Right forelimb (tissue), 1 donor: ENCODE results near the gene IQGAP3.
A peak's percentile ranks its signal among the peaks of the same experiment; 100 is the strongest.
"Not testable (repeated sequence)": the region's sequence is repeated elsewhere in the genome, so short reads cannot be mapped to it uniquely, and the experiment has no call there.

Experiments used
- DNase-seq: peaks from one replicate; pipeline ENCODE4 v3.0.0-alpha.2; 2018

The IQGAP3 gene, protein sequence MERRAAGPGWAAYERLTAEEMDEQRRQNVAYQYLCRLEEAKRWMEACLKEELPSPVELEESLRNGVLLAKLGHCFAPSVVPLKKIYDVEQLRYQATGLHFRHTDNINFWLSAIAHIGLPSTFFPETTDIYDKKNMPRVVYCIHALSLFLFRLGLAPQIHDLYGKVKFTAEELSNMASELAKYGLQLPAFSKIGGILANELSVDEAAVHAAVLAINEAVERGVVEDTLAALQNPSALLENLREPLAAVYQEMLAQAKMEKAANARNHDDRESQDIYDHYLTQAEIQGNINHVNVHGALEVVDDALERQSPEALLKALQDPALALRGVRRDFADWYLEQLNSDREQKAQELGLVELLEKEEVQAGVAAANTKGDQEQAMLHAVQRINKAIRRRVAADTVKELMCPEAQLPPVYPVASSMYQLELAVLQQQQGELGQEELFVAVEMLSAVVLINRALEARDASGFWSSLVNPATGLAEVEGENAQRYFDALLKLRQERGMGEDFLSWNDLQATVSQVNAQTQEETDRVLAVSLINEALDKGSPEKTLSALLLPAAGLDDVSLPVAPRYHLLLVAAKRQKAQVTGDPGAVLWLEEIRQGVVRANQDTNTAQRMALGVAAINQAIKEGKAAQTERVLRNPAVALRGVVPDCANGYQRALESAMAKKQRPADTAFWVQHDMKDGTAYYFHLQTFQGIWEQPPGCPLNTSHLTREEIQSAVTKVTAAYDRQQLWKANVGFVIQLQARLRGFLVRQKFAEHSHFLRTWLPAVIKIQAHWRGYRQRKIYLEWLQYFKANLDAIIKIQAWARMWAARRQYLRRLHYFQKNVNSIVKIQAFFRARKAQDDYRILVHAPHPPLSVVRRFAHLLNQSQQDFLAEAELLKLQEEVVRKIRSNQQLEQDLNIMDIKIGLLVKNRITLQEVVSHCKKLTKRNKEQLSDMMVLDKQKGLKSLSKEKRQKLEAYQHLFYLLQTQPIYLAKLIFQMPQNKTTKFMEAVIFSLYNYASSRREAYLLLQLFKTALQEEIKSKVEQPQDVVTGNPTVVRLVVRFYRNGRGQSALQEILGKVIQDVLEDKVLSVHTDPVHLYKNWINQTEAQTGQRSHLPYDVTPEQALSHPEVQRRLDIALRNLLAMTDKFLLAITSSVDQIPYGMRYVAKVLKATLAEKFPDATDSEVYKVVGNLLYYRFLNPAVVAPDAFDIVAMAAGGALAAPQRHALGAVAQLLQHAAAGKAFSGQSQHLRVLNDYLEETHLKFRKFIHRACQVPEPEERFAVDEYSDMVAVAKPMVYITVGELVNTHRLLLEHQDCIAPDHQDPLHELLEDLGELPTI (N-terminal part only)

DNA sequence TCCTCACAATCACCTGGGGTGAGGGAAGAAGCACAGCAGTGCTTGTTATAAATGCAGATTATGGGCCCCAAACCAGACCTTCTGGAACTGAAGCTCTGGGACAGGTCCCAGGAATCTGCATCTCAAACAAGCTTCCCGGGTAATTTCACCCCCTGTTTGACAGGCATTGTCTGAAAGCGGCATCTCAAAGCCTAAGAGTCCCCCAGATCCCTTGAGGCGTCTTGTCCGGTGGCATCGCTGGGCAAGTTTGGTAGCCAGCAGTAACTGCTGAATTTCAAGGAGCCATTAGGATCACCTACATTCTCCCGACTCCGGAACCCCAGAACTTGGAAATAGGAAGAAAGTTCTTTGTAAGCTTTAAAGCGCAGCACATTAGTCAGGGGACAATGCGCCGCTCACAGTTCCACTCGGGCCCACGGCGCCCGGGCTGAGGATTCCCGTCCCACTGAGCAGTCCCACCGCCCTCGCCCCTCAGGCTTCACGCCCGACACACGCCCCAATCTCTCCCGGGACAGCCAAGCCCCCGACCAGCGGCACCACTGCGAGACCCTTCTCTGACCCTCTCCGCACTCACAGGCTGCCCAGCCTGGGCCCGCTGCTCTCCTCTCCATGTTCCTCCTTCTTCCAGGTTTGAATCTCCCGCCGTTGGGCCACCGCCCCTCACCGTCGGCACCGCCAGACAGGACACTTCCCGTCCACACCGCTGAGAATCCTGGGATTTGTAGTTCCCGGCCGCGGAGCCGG is at the start of gene IQGAP3:
Gene IQGAP3 (minus strand): TSS at position 647 of the 744 bp plus-strand sequence. CDS start 36 bp downstream, at position 611.
- peak; percentile 91 for DNase-seq

DNA sequence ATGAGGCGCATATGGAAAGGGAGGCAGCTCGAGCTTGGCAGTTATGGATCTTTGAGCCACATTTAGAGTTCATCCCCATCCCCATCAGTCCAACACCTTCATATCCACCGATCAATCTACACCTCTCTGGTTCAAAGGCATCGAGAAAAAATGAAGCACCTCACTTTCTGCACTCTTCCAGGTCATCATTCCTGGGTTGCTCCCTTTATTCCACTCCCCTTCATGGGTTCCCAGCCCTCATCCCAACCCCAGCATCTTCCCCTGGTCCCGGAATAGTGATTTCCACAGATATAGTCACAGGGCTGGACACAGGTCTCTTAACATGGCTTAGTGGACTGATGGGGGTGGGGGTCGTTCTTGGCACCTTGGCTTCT is 47.2 kb upstream of the IQGAP3 start:
- DNase-seq: no peak

DNA sequence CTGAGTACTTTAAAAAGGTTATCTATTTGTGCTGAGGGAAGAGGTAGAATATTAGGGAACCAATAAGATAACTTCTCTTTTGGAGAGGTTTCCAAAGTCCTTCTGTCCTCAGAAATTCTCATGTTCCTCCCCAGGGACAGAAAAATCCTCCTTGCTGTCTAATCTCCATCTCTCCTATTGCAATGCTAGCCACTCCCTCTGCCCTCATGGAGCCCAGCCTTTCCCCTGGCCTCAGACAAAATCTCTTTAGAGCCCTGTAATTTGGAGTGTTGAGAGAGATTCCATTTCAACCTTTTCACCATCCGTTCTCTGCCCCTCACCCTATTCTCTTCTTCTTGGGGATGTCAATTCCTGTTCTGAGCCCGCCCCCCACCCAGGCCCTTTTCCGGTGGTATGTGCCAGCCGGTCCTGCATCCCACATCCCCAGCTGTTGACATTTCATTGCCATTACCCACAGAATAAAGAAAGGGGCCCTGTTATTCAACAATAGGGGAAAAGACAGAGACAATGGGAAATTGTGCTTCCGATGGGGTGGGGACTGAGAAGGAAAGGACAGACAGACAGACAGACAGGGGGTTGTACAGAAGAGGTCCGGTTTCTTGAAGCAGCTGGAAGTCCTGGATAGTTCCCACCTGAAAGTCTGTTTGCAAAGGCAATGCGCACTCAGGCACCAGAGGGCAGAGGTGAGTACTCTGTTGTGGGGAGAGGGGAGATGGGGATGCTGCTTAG is 46.7 kb upstream of the IQGAP3 start, which contains the start of gene HAPLN2:
Gene HAPLN2 (plus strand): TSS at position 563 of the 729 bp plus-strand sequence. CDS start 4,076 bp downstream, outside the sequence.
- DNase-seq: no peak

DNA sequence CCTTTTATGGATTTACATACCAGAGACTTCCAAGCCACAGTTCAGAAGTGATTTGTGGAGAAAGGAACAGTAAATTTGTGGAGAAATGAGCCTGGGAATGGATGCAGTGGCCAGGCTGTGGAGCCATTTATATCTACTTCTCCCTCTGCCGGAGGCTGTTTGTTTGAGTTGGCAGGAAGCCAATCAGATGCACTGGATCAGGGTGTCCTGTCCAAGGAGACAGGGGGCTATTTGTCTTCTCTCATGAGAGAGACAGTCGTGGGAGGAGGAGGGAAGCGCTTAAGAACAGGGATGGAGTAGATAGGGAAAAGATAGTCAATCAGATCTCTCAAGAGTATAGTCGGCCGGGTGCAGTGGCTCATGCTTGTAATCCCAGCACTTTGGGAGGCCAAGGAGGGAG is 44.1 kb upstream of the IQGAP3 start:
- no peak for DNase-seq

DNA sequence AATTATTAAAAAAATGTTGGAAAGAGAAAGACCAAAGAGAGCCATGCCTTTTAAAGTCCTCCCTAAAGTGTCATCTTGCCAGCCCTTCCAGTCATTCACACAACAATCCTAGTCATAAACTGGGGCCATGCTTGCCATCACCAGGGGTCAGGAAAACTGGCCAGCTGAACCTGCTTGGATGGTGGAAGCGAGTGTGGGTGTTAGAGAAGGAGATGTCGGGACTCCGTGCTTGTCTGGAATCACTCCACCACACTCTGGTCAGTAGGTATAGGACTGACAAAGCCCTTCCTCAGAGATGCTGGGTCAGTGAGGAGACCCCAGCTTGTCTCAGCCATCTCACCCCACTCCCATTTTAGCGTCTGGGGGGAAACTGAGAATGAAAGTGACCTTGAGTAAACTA is 43.6 kb upstream of the IQGAP3 start:
- DNase-seq: no peak

DNA sequence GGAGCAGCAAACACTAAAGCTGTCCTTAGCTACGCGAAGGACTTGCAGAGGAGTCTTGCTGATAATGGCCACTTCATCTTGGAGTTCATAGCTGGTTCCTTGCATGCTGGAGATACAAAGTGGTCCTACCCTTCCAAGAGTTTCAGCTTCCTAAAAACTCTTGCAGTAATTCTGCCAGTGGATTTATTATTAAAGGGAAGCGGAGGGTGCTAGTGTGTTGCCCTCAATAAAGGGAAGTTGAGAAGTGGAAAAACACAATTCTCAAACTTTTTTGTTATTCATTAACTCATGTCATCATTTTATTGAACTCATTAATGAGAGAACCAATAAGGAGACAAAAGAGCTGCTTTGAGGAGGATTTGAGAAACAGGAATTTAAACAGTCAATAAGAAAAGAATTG is 40.3 kb upstream of the IQGAP3 start:
- no peak for DNase-seq

DNA sequence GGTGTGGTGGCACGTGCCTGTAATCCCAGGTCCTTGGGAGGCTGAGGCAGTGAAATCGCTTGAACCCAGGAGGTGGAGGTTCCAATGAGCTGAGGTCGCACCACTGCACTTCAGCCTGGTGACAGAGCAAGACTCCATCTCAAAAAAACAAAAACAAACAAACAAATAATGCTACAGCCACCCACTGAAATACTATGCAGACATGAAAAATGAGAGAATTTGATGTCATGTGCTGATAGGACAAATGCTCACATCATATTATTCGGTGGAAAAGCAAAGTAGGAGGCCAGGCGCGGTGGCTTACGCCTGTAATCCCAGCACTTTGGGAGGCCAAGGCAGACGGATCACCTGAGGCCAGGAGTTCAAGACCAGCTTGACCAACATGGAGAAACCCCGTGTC is 37.7 kb upstream of the IQGAP3 start:
- DNase-seq: not testable (repeated sequence)

DNA sequence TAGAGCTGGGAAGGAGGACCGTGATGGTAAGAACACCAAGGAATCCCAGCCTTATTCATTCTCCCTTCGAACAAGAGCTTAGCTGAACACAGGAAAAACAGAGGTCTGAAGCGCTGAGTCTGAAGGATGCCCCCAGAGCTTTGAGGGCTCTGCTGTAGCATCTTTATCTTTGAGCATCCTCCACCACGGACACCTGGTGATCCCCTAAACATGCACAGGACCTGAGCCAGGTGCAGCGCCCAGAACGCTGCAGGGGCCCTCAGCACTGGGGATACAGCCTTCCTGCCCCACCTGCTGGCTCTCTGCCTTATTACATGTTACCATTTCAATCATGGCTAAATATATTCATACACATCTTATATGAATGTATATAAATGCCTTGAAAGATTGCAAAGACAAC is 36.6 kb upstream of the IQGAP3 start:
- DNase-seq: no peak

DNA sequence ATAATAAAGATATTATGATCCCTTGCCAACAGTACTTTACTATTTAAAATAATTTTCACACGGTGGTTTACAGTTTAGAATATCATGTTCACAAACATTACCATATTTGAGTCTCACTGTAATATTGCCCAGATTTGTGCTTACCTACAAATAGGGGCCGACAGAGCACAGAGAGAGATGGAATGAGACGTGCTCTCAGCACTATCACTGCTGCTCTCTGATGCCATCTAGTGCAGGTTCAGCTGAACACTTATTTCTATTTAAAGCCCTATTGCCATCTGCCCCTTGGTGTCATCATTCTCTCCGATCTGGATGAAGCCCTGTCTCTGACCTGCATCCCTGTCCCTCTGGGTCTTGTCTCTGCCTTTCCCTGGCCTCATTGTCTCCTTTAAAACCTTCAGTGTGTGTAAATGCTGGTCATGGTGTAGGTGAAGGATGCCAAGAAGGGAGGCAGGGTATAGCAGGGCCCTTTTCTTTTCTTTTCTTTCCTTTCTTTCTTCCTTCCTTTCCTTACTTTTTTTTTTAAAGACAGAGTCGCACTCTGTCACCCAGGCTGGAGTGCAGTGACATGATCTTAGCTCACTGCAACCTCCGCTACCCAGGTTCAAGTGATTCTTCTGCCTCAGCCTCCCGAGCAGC is 35.8 kb upstream of the IQGAP3 start:
- no peak for DNase-seq

DNA sequence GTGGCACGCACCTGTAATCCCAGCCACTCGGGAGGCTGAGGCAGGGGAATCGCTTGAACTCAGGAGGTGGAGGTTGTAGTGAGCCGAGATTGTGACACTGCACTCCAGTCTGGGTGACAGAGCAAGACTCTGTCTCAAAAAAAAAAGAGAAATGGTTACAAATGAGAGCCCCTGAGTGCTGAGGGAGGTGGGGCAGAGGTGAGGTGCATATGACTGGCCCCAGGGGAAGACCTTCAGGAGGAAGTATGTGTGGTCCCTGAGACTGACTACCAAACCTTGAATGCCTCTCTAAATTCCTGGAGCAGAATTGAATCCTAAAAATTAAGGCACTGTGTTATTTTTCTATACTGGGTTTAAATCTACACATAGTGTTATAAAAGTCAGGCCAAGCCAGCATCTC is 35.0 kb upstream of the IQGAP3 start:
- DNase-seq: not testable (repeated sequence)

DNA sequence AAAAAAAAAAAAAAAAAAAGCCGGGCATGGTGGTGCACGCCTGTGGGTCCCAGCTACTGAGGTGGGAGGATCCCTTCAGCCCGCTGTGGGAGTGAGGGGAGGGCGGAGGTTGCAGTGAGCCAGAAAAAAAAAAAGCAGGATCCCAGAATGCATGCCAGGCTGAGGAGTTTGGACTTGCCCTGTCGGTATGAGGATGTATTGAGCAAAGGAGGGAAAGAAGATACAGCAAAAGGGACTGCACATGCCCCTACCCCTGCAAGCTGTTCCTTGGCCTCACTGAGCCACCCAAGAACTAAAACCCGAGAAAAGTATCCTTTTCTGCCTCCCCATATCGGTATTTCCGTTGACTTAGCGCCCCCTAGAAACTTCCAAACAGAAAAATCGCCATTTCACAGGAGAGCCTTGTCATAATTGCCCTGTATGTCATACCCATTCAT is 30.2 kb upstream of the IQGAP3 start:
- no peak for DNase-seq

DNA sequence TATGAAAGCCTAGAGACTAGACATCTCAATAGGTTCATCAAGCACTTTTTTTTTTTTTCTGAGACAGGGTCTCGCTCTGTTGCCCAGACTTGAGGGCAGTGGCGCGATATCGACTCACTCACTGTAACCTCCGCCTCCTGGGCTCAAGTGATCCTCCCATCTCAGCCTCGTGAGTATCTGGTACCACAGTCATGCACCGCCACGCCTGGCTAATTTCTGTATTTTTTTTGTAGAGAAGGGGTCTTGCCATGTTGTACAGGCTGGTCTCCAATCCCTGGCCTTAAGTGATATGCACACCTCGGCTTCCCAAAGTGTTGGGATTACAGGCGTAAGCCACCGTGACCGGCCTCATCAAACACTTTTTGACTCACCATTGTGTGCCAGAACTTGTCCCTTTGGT is 29.5 kb upstream of the IQGAP3 start:
- no peak for DNase-seq

DNA sequence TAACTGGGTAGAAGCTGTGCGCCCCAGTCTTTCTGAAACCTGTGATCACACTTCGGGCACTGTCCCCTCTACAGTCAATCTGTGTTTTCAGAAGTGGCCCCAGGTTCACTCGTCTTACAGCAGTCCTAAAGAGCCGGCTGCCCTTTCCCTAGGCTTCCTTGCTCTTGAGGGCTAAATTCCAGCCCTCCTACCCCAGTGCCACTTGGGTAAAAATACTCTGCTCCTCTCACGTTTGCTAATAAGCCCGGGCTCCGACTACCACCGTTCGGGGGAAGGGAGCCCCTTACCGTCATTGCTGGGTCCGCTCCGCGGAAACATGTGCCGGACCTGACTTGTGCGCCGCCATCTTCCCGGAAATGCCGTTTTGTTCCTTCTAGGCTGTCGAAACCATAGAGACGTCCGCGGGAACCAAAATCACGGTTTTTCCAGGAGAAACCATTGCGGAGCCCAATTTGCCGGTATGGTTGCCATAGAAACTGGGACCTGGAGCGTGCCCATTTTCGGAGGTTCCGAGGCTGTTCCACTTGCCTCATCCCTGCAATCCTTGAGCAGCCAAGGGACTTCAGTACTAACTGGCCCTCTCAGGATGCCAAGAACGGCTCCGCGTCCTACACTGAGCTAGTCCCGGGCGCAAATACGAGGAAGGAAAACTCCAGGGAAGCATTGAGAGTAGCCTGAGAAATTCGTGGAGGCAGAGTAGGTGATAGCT is 28.9 kb upstream of the IQGAP3 start, which contains the start of gene GPATCH4:
Gene GPATCH4 (minus strand): TSS at position 358 of the 709 bp plus-strand sequence.
- DNase-seq: peak; percentile 89

DNA sequence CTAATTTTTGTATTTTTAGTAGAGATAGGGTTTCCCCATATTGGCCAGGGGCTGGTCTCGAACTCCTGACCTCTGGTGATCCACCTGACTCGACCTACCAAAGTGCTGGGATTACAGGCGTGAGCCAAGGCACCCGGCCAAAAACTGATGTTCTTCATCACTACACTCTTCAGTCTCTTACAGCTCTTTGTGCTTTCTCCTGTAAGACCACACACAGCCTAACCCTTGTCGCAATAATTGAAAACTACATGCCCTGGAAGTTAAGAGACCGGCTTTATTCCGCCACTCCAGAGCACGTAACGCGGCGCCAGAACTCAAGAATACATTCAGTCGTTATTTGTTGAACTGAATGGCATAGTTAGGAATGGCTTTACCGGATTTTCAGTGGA is 28.4 kb upstream of the IQGAP3 start:
- no peak for DNase-seq

DNA sequence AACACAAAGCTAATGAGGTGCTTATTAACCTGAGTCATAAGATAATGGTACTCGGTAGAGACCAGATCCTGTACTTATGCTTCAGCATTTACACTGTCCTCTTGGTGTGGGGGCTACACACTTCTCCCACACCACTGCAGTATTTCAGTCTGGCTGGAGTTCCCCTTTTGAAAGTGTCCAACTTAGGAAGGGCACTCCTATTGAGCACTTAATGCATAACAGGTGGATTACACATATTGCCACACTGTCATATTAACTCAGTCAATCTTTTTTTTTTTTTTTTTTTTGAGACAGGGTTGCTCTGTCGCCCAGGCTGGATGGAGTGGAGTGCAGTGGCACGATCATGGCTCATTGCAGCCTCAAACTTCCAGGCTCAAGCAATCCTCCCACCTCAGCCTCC is 27.4 kb upstream of the IQGAP3 start:
- no peak for DNase-seq

DNA sequence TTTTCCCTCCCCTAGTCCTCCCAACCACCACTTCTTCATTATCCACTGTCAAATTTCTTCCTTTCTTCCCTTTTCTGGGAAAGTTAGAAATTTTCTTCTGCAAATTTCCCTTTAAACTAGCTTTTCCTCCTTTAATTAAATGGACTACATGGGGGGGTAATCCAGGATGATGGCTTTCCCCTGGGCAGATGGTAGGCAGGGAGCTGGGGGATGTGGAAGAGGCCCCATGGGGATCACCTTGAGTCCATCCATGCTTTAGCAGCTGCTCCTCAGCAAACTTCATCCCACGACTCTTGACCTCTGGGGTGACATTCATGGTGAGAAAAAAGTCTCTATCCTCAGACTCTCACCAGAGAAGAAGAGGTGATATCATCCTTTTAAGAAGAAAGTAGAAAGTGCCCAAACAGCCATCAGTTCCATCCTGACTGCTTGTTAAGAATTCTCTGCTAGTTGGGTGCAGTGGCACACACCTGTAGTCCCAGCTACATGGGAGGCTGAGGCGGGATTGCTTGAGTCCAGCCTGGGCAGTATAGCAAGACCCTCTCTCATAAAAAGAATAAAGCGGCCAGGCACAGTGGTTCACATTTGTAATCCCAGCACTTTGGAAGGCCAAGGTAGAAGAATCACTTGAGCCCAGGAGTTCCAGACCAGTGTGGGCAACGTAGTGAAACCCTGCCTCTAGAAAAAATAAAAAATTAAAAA is 26.5 kb upstream of the IQGAP3 start:
- DNase-seq: no peak

DNA sequence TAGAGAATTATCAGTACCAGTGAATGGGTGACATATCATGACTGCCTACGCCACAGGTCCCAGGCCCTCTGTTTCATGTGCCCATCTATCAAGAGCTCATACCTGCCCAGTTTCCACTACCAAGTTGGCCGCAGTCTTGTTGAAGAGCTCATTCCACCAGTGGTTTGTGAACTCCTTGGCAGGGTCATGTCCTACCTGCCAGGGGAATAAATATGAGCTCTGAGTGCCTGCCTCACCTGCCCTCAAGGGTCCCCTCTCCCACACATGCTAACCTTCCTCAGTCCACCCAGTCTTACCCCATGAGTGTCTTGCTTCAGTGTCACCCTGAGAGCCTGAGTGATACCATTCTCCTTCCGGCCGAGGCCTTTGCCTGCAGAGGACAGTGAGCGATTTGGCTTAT is 25.8 kb upstream of the IQGAP3 start:
- no peak for DNase-seq

DNA sequence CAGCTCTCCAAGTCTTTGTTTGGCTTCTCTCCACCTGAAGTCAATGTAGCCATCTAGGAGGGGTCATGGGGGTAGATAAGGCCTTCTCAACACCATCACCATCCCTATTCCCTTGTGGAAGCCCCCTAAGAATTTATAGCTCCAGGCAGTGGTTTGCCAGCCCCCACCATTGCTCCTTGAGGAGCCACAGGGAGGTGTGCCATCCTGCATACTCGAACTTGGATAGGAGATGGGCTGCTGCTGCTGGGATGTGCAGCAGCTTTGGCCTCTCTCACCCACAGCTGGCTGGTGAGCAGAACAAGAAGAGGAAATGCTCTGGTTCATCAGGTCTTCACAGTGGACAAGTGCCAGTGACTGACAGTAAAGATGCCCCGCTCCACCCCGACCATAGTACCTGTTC is 24.1 kb upstream of the IQGAP3 start:
- no peak for DNase-seq

DNA sequence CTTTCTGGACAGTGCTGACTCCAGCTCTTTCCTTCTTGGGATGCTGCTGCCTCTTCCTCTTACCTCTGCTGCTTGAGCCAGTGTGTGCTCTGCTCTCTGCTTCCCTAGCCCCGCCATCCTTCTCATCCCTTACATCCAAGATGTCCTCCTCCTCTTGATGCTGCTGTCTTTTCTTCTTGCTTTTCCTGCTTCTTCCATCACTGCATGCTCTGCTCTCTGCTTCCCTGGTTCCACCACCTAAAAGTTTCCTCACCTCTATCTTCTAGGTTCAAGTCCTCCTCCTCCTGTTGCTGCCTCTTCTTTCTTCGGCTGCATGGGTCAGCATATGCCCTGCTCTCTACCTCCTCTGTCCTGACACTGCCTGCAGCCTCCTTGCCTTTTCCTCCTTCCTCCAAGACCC is 22.7 kb upstream of the IQGAP3 start:
- no peak for DNase-seq
